CD4-positive, alpha-beta T cell treated with Interleukin-2 at 100 ng/mL for 4 hours (primary cell): Measurements from ENCODE around the gene TWIST2.

Experiments used
- DNase-seq: peaks from one replicate; pipeline ENCODE4 v3.0.0-alpha.2; 2020; ENCODE audit warnings: low spot score

The TWIST2 gene

DNA sequence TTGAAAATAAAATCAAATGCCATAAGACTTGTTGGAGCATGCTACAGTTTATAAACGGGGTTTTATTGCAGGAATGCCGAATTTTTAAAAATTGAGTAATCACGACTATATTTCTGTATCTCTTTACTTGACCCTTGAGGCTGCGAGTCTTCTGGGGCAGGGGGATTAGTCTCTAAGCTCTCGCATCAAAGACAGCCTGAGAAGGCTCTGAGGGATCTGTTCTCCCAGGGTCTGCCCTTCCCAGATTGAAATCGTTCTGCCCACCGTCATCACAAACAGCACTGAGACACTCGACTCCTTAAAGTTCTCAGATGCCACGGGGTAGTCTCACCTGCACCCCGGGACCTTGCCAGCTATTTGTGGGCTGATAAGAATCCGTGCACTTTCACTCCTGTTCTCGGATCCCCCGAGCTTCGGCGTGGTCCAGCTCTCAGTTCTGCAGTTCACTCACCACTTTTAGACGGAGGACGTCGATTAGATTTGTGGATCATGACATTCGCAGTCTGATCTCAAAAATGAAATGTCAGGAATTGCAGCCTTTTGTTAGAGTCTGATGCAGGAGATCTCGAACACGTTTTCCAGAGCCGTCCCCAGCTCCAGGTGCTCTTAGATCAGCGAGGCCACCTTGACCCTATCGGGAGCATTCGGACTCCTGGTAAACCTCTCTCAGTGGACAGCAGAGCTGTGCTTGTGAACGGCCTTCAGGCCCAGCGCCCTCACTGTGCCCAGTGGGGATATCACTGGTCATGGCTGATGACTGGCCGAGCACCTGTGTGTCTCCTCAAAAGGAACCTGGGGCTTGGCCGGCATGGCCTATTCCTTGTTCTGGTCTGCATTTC, 43.0 kb downstream of the TWIST2 start:
- no peak for DNase-seq

DNA sequence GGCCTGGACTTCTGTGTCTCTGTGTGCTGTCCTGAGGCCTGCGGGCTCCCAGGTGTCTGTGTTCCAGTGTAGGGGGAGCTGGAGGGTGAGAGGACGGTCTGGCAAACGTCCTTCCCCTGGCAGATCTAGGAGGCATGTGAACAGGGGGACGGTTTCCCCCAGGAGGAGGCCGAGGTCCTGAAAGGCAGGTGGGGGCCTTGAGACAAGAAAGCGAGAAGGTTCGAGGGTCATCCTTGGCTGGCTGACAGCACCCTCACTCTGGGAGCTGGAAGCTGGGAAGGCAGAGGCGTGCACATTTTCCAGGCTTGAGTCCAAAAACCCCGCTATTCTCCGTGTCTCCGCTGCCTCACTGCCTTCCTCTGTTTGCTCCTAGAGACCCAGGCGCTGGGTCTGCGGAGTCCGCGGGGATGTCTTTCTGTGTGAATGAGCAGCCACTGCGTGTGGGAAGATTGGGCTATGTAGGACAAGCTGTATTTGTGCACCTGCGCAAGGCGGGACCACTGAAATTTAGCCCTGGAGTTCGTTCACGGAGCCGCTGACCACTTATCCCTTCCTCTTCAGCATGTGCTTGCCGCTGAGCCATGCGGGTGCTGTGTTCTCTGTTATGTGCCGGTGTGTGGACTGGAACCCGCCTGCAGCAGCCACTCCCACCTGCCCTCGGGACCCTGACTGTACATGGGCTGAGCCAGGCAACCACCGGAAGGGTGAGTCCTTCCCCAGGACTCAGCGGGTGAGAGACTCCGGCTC, 43.7 kb downstream of the TWIST2 start:
- DNase-seq: no peak

GRCh38 chr2:238892204-238892500, 44.3 kb downstream of the TWIST2 start:
- no peak for DNase-seq

- DNase-seq: no peak
These were observed 44.9 kb downstream of the TWIST2 start for GRCh38 chr2:238892796-238893195.

DNA sequence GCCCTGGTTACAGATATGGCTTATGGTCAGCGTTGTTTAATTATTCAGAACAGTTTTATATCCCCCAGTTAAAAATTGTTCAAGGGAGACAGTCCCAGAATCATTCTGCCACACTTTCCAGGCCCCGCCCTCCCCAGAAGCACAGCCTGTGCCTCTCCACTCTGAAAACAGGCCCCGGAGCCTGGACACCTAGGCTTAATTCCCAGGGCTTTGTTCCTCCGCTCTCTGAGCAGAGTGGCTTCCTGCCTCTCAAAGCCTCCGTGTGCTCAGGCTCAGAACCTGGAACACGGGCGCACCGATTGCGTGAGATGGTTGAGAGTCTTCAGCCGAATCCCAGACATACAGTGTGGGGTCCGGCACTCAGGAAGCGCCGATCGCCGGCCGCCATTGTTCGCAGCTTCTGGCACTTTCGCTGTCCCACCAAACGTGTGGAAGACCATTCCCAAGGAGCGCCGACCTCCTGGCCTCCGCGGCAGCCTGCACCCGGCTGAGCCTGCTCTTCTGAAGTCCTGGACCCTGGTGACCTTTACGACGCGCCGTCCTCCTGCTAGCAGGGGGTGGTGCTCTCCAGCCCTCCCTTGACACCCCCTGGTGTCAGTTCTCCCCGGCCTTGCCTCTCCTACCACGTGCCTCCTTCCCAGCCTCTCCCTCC, 45.6 kb downstream of the TWIST2 start:
- no peak for DNase-seq

- DNase-seq: no peak
These were observed 46.5 kb downstream of the TWIST2 start for GRCh38 chr2:238894226-238894949.

DNA sequence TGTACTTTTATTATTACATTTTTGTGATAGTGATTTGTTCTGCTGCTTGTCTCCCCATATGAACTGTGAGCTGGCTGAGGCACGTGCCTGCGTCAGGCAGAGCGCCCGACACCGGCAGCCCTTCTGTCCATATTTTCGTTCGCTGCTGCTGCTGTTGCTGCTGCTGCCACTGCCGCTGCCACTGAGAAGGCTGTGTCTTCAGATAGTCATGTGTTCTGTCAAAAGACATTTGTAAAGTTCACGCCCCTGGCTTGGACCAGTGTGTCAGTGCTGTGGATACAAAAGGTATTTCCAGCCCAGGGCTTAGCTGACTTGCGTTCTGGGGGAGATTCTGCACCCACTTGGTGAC, 47.0 kb downstream of the TWIST2 start:
- DNase-seq: no peak

DNA sequence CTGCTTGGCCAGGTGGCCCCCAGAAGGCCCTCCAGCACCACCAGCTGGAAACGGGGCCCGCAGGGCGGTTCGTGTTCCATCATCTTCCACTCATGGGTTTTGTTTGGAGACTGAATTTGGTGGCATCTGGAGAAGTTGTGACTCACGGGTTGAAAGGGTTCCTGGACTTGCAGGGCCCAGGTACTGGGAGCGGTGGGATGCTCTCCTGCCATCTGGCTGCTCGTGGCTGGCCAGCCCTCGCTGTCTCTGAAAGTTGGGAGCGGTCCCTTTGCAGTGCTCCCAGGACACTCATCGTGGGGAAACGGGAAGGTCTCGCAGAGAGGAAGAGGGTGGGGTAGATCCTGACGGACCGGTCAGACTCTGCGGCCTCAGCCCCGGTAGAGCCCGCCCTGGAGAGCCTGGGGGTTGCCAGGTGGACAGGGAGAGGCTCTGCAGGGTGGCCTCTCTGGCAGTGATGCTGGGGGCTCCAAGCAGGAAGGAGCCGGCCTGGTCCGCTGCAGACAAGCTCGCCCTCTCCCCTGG, 47.5 kb downstream of the TWIST2 start:
- DNase-seq: no peak

GRCh38 chr2:238895891-238896600, 48.2 kb downstream of the TWIST2 start:
- DNase-seq: no peak

GRCh38 chr2:238896641-238897040, 48.8 kb downstream of the TWIST2 start:
- no peak for DNase-seq

DNA sequence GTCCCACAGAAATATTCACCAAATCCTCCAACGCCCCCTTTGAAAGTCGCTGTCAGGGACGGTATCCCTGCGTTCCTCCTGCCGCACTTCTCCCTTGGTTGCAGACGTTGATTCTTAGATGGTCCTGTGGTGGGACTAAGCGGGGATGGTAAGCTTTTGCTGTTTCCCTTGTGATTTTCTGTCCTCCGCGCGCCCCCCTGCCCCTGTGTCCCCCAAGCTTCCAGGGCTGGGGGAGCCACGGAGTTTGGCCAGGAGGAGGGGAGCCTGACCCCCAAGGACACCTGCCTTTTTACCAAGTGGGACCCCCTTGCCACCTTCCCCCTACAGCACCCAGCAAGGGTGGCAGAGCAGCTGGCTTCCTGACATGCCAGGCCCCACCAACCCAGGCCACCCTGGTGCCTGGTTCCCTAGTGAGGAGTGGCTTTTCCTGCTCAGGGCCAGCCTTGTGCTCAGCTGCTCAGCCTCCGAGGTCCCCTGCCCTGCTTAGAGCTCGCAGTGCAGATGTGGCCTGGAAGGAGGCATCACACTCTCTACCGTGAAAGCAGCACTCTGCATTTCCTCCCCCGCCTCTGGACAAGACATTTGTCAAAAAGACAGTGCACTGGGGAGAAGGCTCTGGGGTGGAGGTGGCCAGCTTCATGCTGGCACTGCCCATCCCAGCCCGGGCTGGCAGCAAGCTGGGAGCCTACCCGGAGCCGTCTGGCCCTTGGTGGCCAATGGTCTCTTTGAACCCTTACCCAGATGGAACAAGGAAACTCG, 49.4 kb downstream of the TWIST2 start:
- DNase-seq: no peak

- DNase-seq: no peak
These were observed 50.0 kb downstream of the TWIST2 start for GRCh38 chr2:238897911-238898311.

DNA sequence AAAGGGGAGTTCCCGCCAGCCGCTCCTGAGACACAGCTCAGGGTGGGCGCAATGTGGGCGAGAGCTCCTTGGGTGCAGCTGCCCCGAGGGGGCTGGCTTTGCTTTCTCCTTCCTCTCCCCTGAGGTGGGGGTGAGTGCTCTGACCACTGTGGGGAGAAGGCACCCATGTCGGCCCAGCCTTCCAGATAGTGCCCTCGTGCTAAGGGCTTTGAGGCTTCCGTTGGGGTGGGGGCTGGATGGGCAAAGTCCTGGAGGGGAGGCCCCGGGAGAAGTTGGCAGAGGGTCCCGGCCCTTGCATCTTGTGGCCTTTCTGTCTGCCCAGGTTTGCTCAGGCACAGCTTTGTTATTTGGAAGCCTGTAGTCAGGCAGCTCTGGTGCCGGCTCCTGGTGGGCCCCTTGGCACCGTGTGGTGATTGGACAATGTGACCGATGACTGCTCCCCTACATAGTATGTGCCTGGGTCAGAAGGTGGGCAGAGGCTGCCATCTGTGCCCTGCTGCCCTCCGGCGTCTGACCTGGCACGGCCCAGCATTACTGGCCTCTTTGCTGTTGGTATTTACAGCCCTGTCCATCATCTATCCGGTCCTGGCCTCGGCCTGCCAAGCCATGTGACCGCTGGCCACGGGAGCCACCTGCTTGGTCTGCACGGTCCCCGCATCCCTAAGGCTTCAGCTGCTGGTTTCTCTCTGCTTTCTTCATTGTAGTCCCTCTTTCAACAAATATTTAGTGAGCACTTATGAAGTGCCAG, 50.8 kb downstream of the TWIST2 start:
- DNase-seq: no peak

- DNase-seq: no peak
These were observed 51.5 kb downstream of the TWIST2 start for GRCh38 chr2:238899386-238899785.

DNA sequence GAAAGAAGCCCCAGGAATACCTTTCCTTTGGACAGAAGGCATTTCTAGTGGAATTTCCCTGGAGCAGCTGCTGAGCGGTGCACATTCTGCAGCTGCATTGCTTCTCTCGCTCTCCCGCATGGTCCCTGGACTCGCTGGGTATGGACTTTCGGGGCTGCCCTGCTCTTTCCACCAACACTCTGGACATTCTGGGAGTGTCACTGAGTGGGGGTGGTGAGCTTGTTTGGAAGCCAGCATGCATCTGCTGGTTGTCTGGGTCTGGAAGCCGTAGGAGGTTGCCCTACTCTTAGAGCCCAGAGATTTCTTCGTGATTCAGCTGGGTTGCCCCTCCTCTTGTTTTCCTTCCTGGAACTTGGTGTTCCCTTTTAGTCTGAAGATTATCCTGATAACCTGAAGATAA, 52.6 kb downstream of the TWIST2 start:
- DNase-seq: no peak

- no peak for DNase-seq
These were observed 53.7 kb downstream of the TWIST2 start for GRCh38 chr2:238901461-238902057.

GRCh38 chr2:238902285-238902684, 54.4 kb downstream of the TWIST2 start:
- no peak for DNase-seq

- DNase-seq: no peak
These were observed 55.3 kb downstream of the TWIST2 start for GRCh38 chr2:238903141-238903540.

- DNase-seq: no peak
These were observed 56.3 kb downstream of the TWIST2 start for GRCh38 chr2:238904177-238904576.

DNA sequence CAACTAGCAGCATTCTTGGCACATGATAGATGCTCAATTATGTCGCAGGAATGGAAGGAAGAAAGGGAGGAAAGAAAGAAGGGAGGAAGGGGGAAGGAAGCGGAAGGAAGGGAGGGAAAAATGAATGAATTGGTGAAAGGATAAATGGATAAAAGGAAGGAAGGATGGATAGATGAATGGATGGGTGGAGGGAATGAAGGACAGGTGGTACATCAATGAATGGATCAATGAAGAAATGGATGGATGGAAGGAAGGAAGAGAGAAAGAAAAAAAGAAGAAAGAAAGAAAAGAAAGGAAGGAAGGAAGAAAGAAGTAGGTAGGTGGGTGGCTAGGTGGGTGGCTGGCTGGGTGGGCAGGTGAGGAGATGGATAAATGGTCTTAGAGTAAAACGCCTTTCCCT, 56.8 kb downstream of the TWIST2 start:
- DNase-seq: no peak
